ENCODE measurements around the gene MRPL40.

Gene MRPL40

DNA sequence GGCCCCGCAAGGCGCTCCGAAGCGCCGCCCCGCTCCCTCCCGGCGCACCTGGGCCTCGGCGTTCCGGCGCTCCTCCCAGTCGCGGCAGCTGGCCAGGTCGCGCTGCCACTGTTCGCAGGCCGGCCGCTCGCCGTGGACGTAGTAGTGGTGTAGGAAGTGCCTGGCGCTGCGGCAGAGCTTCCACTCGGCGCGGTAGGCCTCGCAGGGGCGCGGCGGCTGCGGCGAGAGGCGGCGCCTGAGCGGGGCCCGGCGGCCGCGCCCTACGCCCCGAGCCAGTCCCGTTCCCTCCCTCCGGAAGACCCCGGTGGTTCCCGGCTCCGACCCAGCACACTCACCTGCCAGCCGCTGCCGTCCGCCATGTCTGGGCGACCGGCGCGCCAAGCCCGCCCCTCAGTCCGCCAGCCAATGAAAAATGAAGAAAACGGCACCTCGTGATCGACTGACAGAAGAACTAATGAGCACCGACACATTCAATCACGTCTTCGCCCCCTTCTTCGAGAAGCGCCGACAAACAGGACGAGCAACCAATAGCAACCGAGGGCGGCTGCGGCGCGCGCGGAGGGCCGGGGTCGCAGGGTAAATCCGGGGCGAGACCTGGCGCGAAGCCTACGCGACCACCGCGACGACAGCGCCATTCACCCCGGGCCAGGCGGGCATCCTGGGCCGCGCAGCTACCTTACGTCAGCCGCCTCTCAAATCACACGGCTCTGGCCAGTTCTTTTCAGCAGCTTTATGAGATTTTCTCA lies 15.2 kb downstream of the MRPL40 start, which contains the start of gene C22orf39:
Gene C22orf39 (minus strand): TSS at position 382 of the 746 bp plus-strand sequence. CDS start 23 bp downstream, at position 359.
- H2AFZ ChIP-seq (ENCODE audit: low read length), result peak within 1 kb of the TSS; percentile 93
- no peaks in the 10 kb centered on the region for H3K9me3 ChIP-seq (ENCODE audit: insufficient read depth, low read depth, low read length)
- H4K20me1 ChIP-seq (ENCODE audit: insufficient read depth, low read length, poor library complexity, severe bottlenecking), result peaks cover 27% of the 10 kb centered on the region
- H3K9me2 ChIP-seq (replicated peaks; ENCODE audit: low read depth, low read length), result no peaks in the 10 kb centered on the region
- H3K4me3 ChIP-seq (ENCODE audit: low read length, poor library complexity, severe bottlenecking), result peak within 1 kb of the TSS; percentile 84
- H3K4me2 ChIP-seq (ENCODE audit: low read depth, low read length, poor library complexity, severe bottlenecking), result peak within 1 kb of the TSS; percentile 80
- peaks cover 8% of the 10 kb centered on the region; the same call in 1 of the 2 replicates for H3K36me3 ChIP-seq (ENCODE audit: insufficient read depth, low read length)
- H3F3A ChIP-seq (ENCODE audit: low read depth), result no peaks in the 10 kb centered on the region
- peaks cover 66% of the 10 kb centered on the region for H3K79me2 ChIP-seq (ENCODE audit: insufficient read depth, low read length)
- H3K9ac ChIP-seq (ENCODE audit: low read depth, low read length, poor library complexity, severe bottlenecking), result peak within 1 kb of the TSS; percentile 83
- TF ChIP-seq EZH2phosphoT487 (IDR thresholded peaks at IDR 0.05; ENCODE audit: borderline replicate concordance) (no peak), CTCF (conservative IDR thresholded peaks at IDR 0.05; ENCODE audit: low read length) (no peak)
- no peaks in the 10 kb centered on the region for H3K27me3 ChIP-seq (ENCODE audit: insufficient read depth, low read length, poor library complexity, severe bottlenecking)
- H3K4me1 ChIP-seq (ENCODE audit: insufficient read depth, low read length, poor library complexity, severe bottlenecking), result peaks cover 36% of the 10 kb centered on the region

DNA sequence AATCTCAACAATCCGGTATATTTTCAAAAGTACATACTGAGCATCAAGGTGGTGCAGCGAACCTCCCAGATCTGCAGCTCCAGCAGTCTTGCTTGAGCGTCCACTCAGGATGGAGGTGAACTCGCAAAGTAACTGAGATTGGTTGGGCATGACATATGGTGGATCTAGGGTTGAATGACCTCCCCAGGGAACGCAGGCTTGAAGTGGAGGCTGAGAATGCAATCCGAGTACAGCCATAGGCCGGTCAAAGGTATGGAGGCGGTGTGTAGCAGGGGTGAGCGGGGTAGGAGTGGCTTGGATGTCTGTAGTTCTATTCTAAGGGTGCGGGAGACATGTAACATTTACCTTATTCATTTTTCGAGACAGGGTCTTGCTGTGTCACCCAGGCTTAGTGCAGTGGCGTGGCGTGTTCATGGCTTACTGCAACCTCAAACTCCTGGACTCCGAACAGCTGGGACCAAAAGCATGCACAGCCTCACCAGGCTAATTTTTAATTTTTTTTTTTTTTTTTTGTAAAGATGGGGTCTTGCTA lies 15.8 kb downstream of the MRPL40 start:
- Histone ChIP-seq H3K36me3 (ENCODE audit: insufficient read depth, low read length) (peaks cover 13% of the 10 kb centered on the region; the same call in 1 of the 2 replicates), H4K20me1 (ENCODE audit: insufficient read depth, low read length, poor library complexity, severe bottlenecking) (peaks cover 27% of the 10 kb centered on the region), H3K4me1 (ENCODE audit: insufficient read depth, low read length, poor library complexity, severe bottlenecking) (peaks cover 36% of the 10 kb centered on the region), H3K9me3 (ENCODE audit: insufficient read depth, low read depth, low read length) (no peaks in the 10 kb centered on the region), H3K9ac (ENCODE audit: low read depth, low read length, poor library complexity, severe bottlenecking) (peak overlapping the region; percentile 83), H3K79me2 (ENCODE audit: insufficient read depth, low read length) (peaks cover 60% of the 10 kb centered on the region), H3K4me2 (ENCODE audit: low read depth, low read length, poor library complexity, severe bottlenecking) (peak overlapping the region; percentile 77), H3K27me3 (ENCODE audit: insufficient read depth, low read length, poor library complexity, severe bottlenecking) (no peaks in the 10 kb centered on the region), H3K9me2 (replicated peaks; ENCODE audit: low read depth, low read length) (no peaks in the 10 kb centered on the region), H2AFZ (ENCODE audit: low read length) (peak overlapping the region; percentile 93), H3F3A (ENCODE audit: low read depth) (no peaks in the 10 kb centered on the region), H3K4me3 (ENCODE audit: low read length, poor library complexity, severe bottlenecking) (peak overlapping the region; percentile 84)
- TF ChIP-seq EZH2phosphoT487 (IDR thresholded peaks at IDR 0.05; ENCODE audit: borderline replicate concordance) (no peak), CTCF (conservative IDR thresholded peaks at IDR 0.05; ENCODE audit: low read length) (no peak)

GRCh38 chr22:19448739-19449421 lies 16.5 kb downstream of the MRPL40 start:
- Histone ChIP-seq H3K36me3 (ENCODE audit: insufficient read depth, low read length) (peaks cover 16% of the 10 kb centered on the region; the same call in 1 of the 2 replicates), H3K4me1 (ENCODE audit: insufficient read depth, low read length, poor library complexity, severe bottlenecking) (peaks cover 31% of the 10 kb centered on the region), H3K9me2 (replicated peaks; ENCODE audit: low read depth, low read length) (no peaks in the 10 kb centered on the region), H3K4me3 (ENCODE audit: low read length, poor library complexity, severe bottlenecking) (peak overlapping the region; percentile 84), H3K27me3 (ENCODE audit: insufficient read depth, low read length, poor library complexity, severe bottlenecking) (no peaks in the 10 kb centered on the region), H3K9ac (ENCODE audit: low read depth, low read length, poor library complexity, severe bottlenecking) (peak overlapping the region; percentile 83), H3K4me2 (ENCODE audit: low read depth, low read length, poor library complexity, severe bottlenecking) (peak overlapping the region; percentile 77), H3K9me3 (ENCODE audit: insufficient read depth, low read depth, low read length) (no peaks in the 10 kb centered on the region), H2AFZ (ENCODE audit: low read length) (no peak overlapping the region), H3F3A (ENCODE audit: low read depth) (no peaks in the 10 kb centered on the region), H3K79me2 (ENCODE audit: insufficient read depth, low read length) (peaks cover 53% of the 10 kb centered on the region), H4K20me1 (ENCODE audit: insufficient read depth, low read length, poor library complexity, severe bottlenecking) (peaks cover 20% of the 10 kb centered on the region)
- no peak for TF ChIP-seq CTCF (conservative IDR thresholded peaks at IDR 0.05; ENCODE audit: low read length)
- no peak for TF ChIP-seq EZH2phosphoT487 (IDR thresholded peaks at IDR 0.05; ENCODE audit: borderline replicate concordance)

Measured in Loucy (cell line).